Adrenal gland (tissue), 12 donors: ENCODE measurements around the gene RAB14. TPM values are rescaled to one million over a fixed set of nuclear protein-coding genes. Genes with fewer than 3 reads are reported as not detected.

Experiments
- DNase-seq, 7 donors: peaks; one replicate each; pipeline ENCODE4 v3.0.0-alpha.2; 2019 to 2020
- H3K27ac ChIP-seq, 5 donors: fragments of 200-600 bp; sonication (generic) in 4 of 5; 1 replicate in 3 of 5; 2 replicates in 2 of 5; pipeline versions ENCODE4 v1.5.1 to v1.8.0; 2016 to 2020; ENCODE audit warnings: mild to moderate bottlenecking in 1 of 5
- H3K27me3 ChIP-seq: fragments of 200-600 bp; 2 replicates; pipeline ENCODE4 v1.8.0; 2021
- H3K36me3 ChIP-seq, 2 donors: fragments of 200-600 bp; replicated peaks in 1 of 2; 1 replicate in 1 of 2; 2 replicates in 1 of 2; pipeline versions ENCODE4 v1.5.1 to v1.8.0; 2018 to 2022
- H3K4me1 ChIP-seq, 2 donors: fragments of 200-600 bp; replicated peaks in 1 of 2; 1 replicate in 1 of 2; 2 replicates in 1 of 2; pipeline versions ENCODE4 v1.5.1 to v1.8.0; 2018 to 2021
- H3K4me3 ChIP-seq, 4 donors: fragments of 200-600 bp; sonication (generic) in 3 of 4; one replicate each; pipeline ENCODE4 v1.5.1; 2016 to 2018
- H3K9me3 ChIP-seq, 3 donors: fragments of 200-600 bp; sonication (generic) in 1 of 3; replicated peaks in 1 of 3; 1 replicate in 2 of 3; 2 replicates in 1 of 3; pipeline versions ENCODE4 v1.5.1 to v1.8.0; 2016 to 2021
- POLR2A ChIP-seq, 2 donors: fragments of 450-650 bp; IDR thresholded peaks; one replicate each; pipeline ENCODE4 v1.6.1; 2017; ENCODE audit warnings: antibody characterized with exemption in 2 of 2, mild to moderate bottlenecking in 2 of 2, moderate library complexity in 1 of 2
- WGBS, 4 donors: extraction: QIAGEN DNeasy Blood & Tissue Kit in 2 of 4; methylation state at CpG; one replicate each; pipeline versions ENCODE4 v1.1.5 to v1.1.7; 2013 to 2017; 5-methylcytosine and 5-hydroxymethylcytosine counted together
- intact Hi-C, 2 donors: fragments of 100-400 bp; cut with DNase I; formaldehyde crosslinking; loops; one replicate each; pipeline versions ENCODE4 v1.14.1 to v1.15.0; 2022 to 2023
- polyA plus RNA-seq, 3 donors: library from polyadenylated mRNA; stranded (reverse); fragments of 200-250 nt in 2 of 3; fragments of 350-450 nt in 1 of 3; fragmentation: Illumina TruSeq in 1 of 3; extraction: RNeasy Lipid Tissue Mini Kit (QIAGEN cat#74804) in 1 of 3; gene quantifications; one replicate each; pipeline ENCODE4 v1.2.3, GENCODE V29; 2013 to 2014
- total RNA-seq, 9 donors: library from RNA; depleted of rRNA in 4 of 9; stranded (reverse); fragments of >200 nt in 4 of 9; fragments of 120-200 nt in 1 of 9; fragmentation: NEBNext Ultra II Directional in 1 of 9; extraction: Animal tissue kit (Norgen Biotek cat#: 25700) in 1 of 9; gene quantifications; one replicate each; pipeline versions ENCODE4 v1.1.0 to v1.2.4, GENCODE V29; 2013 to 2023
- TF ChIP-seq, protein P1 (sequence below), 6 experiments: fragments of 450-650 bp in 4 of 6; fragments of 200-600 bp in 2 of 6; sonication (generic) in 1 of 6; IDR thresholded peaks; 1 replicate in 5 of 6; 2 replicates in 1 of 6; pipeline versions ENCODE4 v1.5.1 to v1.8.0; 2016 to 2021; ENCODE audit warnings: antibody characterized with exemption in 6 of 6, mild to moderate bottlenecking in 2 of 6, moderate library complexity in 1 of 6
- donor health status: healthy with polysubstance abuse.
- donor health status: Bipolar disorder and iron deficiency.
- donor health status: DM: yes; HTN: yes; CAD: no.
- donor health status: DM: no; HTN: no; CAD: no.
- donor health status: DM: no; HTN: no; CAD: no.
- donor health status: DM: yes; HTN: yes; CAD: no.

Gene RAB14
- total and polyA plus RNA-seq, 12 donors = 16.5 to 108 (median 43.5) TPM

- H3K4me3 ChIP-seq = no peak overlapping the region
- intact Hi-C loops = no loop called here
- H3K27me3 ChIP-seq = no peaks in the 10 kb centered on the region
- peaks cover 0 to 8% of the 10 kb centered on the region in 2 donors for H3K4me1 ChIP-seq
- TF ChIP-seq, protein P1, sequence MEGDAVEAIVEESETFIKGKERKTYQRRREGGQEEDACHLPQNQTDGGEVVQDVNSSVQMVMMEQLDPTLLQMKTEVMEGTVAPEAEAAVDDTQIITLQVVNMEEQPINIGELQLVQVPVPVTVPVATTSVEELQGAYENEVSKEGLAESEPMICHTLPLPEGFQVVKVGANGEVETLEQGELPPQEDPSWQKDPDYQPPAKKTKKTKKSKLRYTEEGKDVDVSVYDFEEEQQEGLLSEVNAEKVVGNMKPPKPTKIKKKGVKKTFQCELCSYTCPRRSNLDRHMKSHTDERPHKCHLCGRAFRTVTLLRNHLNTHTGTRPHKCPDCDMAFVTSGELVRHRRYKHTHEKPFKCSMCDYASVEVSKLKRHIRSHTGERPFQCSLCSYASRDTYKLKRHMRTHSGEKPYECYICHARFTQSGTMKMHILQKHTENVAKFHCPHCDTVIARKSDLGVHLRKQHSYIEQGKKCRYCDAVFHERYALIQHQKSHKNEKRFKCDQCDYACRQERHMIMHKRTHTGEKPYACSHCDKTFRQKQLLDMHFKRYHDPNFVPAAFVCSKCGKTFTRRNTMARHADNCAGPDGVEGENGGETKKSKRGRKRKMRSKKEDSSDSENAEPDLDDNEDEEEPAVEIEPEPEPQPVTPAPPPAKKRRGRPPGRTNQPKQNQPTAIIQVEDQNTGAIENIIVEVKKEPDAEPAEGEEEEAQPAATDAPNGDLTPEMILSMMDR (IDR thresholded peaks at IDR 0.05) = no peak
- no peak for TF ChIP-seq POLR2A (IDR thresholded peaks at IDR 0.05)
- no peaks in the 10 kb centered on the region for H3K36me3 ChIP-seq
- no peak for DNase-seq
- WGBS, 4 donors = 89 to 92% (median 90%) methylated on average over 3 of the region's 3 CpGs
- H3K27ac ChIP-seq = no peak overlapping the region
- H3K9me3 ChIP-seq = peaks cover 0 to 3% (median 0%) of the 10 kb centered on the region in 3 donors
Observed at GRCh38 chr9:121239071-121239470, 37.4 kb upstream of the RAB14 start.

- Histone ChIP-seq H3K4me1 (peaks cover 0 to 8% of the 10 kb centered on the region in 2 donors), H3K27me3 (no peaks in the 10 kb centered on the region), H3K27ac (no peak overlapping the region), H3K36me3 (no peaks in the 10 kb centered on the region), H3K9me3 (no peaks in the 10 kb centered on the region), H3K4me3 (no peak overlapping the region)
- WGBS, 4 donors = 85 to 92% (median 88%) methylated on average over 3 of the region's 3 CpGs
- TF ChIP-seq, protein P1 (IDR thresholded peaks at IDR 0.05) = no peak
- TF ChIP-seq POLR2A (IDR thresholded peaks at IDR 0.05) = no peak
- DNase-seq = no peak
- intact Hi-C loops = no loop called here
Observed at GRCh38 chr9:121237916-121238315, 36.2 kb upstream of the RAB14 start.

GRCh38 chr9:121235512-121235911, 33.8 kb upstream of the RAB14 start:
- intact Hi-C loops = no loop called here
- Histone ChIP-seq H3K36me3 (no peaks in the 10 kb centered on the region), H3K27me3 (no peaks in the 10 kb centered on the region), H3K4me1 (no peaks in the 10 kb centered on the region), H3K9me3 (no peaks in the 10 kb centered on the region), H3K4me3 (no peak overlapping the region), H3K27ac (no peak overlapping the region)
- DNase-seq = no peak
- no peak for TF ChIP-seq POLR2A (IDR thresholded peaks at IDR 0.05)
- TF ChIP-seq, protein P1 (IDR thresholded peaks at IDR 0.05) = no peak
- WGBS, 4 donors = 94 to 97% (median 96%) methylated on average over 5 of the region's 5 CpGs

DNA sequence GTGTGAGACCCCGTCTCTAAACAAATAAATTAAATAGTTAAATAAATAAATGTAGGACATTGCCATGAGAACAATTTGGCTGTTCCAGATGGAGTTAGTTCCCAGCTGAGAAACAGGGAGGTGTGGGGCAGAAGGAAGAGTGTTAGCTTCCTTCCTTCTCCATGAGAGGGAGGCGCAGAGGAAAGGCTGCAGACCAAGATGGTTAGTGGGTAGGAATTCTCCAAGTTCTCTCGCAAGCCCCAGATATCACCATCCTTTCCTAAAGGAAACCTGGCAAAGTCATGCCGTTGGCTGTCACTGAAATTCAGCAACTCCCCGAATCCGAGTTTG, 33.1 kb upstream of the RAB14 start:
- Histone ChIP-seq H3K27ac (no peak overlapping the region), H3K4me3 (no peak overlapping the region), H3K4me1 (no peaks in the 10 kb centered on the region), H3K27me3 (no peaks in the 10 kb centered on the region), H3K36me3 (no peaks in the 10 kb centered on the region), H3K9me3 (no peaks in the 10 kb centered on the region)
- intact Hi-C loops = no loop called here
- DNase-seq = no peak
- no peak for TF ChIP-seq POLR2A (IDR thresholded peaks at IDR 0.05)
- TF ChIP-seq, protein P1 (IDR thresholded peaks at IDR 0.05) = no peak
- 91 to 94% (median 93%) methylated on average over 6 of the region's 6 CpGs for WGBS, 4 donors
